ENCODE data around the gene UQCR10. TPM values are rescaled to one million over a fixed set of nuclear protein-coding genes. Genes with fewer than 3 reads are reported as not detected.

UQCR10 gene
- total RNA-seq, 1 donor from 2014 or later = 48.7 TPM

DNA sequence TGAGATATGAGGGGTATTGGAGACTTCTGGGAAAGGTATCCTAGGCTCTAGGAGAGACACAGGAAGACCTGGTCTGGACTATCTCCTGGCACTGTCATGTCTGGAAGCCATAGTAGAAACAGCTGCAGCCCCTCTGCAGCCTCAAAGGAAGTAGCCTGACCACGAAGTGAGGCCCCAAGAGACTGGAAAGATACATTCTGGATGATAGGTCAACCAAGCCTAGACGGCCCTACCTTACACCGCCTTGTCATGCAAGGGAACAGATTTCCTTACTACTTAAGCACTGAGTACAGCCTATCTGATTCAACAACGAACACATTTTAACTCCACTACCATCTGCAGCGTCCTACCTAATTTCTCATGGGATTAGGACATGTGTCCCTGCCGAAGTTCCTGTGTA, 31.1 kb downstream of the UQCR10 start:
- no peak overlapping the region for H3K4me3 Mint-ChIP-seq
- no peak overlapping the region for H3K4me2 ChIP-seq
- H3K4me1 ChIP-seq = peaks cover 6% of the 10 kb centered on the region
- no peaks in the 10 kb centered on the region for H3K9me3 Mint-ChIP-seq
- H3K4me1 Mint-ChIP-seq = peaks cover 2% of the 10 kb centered on the region
- no peak overlapping the region for H3K4me3 ChIP-seq
- H3K27ac ChIP-seq = no peak overlapping the region
- H3K9me3 ChIP-seq (ENCODE audit: low read depth) = no peaks in the 10 kb centered on the region
- H3K36me3 Mint-ChIP-seq = peaks cover 9% of the 10 kb centered on the region
- no peak overlapping the region for H3K27ac Mint-ChIP-seq
- no peaks in the 10 kb centered on the region for H3K36me3 ChIP-seq
- no peak for TF ChIP-seq EZH2phosphoT487 (IDR thresholded peaks at IDR 0.05)
- no peak for TF ChIP-seq CTCF (IDR thresholded peaks at IDR 0.05)
- no peak for TF ChIP-seq EZH2 (IDR thresholded peaks at IDR 0.05)
- no peaks in the 10 kb centered on the region for H4K20me1 ChIP-seq (ENCODE audit: low read depth)
- H2AFZ ChIP-seq (replicated peaks) = no peak overlapping the region
- DNase-seq (ENCODE audit: low spot score) = no peak
- peaks cover 3% of the 10 kb centered on the region for H3K27me3 Mint-ChIP-seq (ENCODE audit: insufficient read depth, low read depth)
- no peaks in the 10 kb centered on the region for H3K79me2 ChIP-seq (ENCODE audit: low read depth)
- no peaks in the 10 kb centered on the region for H3K27me3 ChIP-seq
- H3F3A ChIP-seq (ENCODE audit: low read depth) = peaks cover 5% of the 10 kb centered on the region
- H3K9ac ChIP-seq = no peak overlapping the region

- Mint-ChIP-seq H3K9me3 (no peaks in the 10 kb centered on the region), H3K27me3 (ENCODE audit: insufficient read depth, low read depth) (peaks cover 3% of the 10 kb centered on the region), H3K4me3 (no peak overlapping the region), H3K27ac (no peak overlapping the region), H3K4me1 (peaks cover 2% of the 10 kb centered on the region), H3K36me3 (peaks cover 12% of the 10 kb centered on the region)
- Histone ChIP-seq H3K9me3 (ENCODE audit: low read depth) (no peaks in the 10 kb centered on the region), H3K27me3 (no peaks in the 10 kb centered on the region), H3K4me2 (no peak overlapping the region), H3K79me2 (ENCODE audit: low read depth) (no peaks in the 10 kb centered on the region), H4K20me1 (ENCODE audit: low read depth) (no peaks in the 10 kb centered on the region), H3K9ac (no peak overlapping the region), H3K4me1 (peaks cover 6% of the 10 kb centered on the region), H3K27ac (no peak overlapping the region), H3K4me3 (no peak overlapping the region), H3F3A (ENCODE audit: low read depth) (peaks cover 5% of the 10 kb centered on the region), H3K36me3 (no peaks in the 10 kb centered on the region), H2AFZ (replicated peaks) (no peak overlapping the region)
- no peak for DNase-seq (ENCODE audit: low spot score)
- TF ChIP-seq EZH2phosphoT487 (IDR thresholded peaks at IDR 0.05) = no peak
- no peak for TF ChIP-seq EZH2 (IDR thresholded peaks at IDR 0.05)
- no peak for TF ChIP-seq CTCF (IDR thresholded peaks at IDR 0.05)
Measured at GRCh38 chr22:29798801-29799200, 31.6 kb downstream of the UQCR10 start.

GRCh38 chr22:29799217-29799680, 32.1 kb downstream of the UQCR10 start:
- Histone ChIP-seq H3K79me2 (ENCODE audit: low read depth) (no peaks in the 10 kb centered on the region), H3K4me1 (peaks cover 6% of the 10 kb centered on the region), H4K20me1 (ENCODE audit: low read depth) (no peaks in the 10 kb centered on the region), H3K27ac (no peak overlapping the region), H3K4me3 (no peak overlapping the region), H3F3A (ENCODE audit: low read depth) (peaks cover 5% of the 10 kb centered on the region), H3K36me3 (no peaks in the 10 kb centered on the region), H3K9ac (no peak overlapping the region), H3K4me2 (no peak overlapping the region), H3K9me3 (ENCODE audit: low read depth) (no peaks in the 10 kb centered on the region), H3K27me3 (no peaks in the 10 kb centered on the region), H2AFZ (replicated peaks) (no peak overlapping the region)
- Mint-ChIP-seq H3K36me3 (peaks cover 12% of the 10 kb centered on the region), H3K4me3 (no peak overlapping the region), H3K9me3 (no peaks in the 10 kb centered on the region), H3K27me3 (ENCODE audit: insufficient read depth, low read depth) (peaks cover 3% of the 10 kb centered on the region), H3K4me1 (peaks cover 2% of the 10 kb centered on the region), H3K27ac (no peak overlapping the region)
- no peak for DNase-seq (ENCODE audit: low spot score)
- no peak for TF ChIP-seq EZH2 (IDR thresholded peaks at IDR 0.05)
- no peak for TF ChIP-seq EZH2phosphoT487 (IDR thresholded peaks at IDR 0.05)
- no peak for TF ChIP-seq CTCF (IDR thresholded peaks at IDR 0.05)

Data from neural progenitor cell (in vitro differentiated cells).